HCT116 (cell line): ENCODE data around the gene HOXB9.

Experiments used
- ELF1 ChIP-seq: IDR thresholded peaks from 2 replicates; pipeline ENCODE4 v1.6.1; 2012; ENCODE audit warnings: low read depth, borderline replicate concordance
- EZH2 ChIP-seq: fragments of 200-600 bp; sonication (generic); IDR thresholded peaks from 2 replicates; pipeline ENCODE4 v1.6.1; 2017; ENCODE audit warnings: antibody characterized with exemption, mixed run types
- EZH2phosphoT487 ChIP-seq: fragments of 200-600 bp; IDR thresholded peaks from 2 replicates; pipeline ENCODE4 v1.6.1; 2018; ENCODE audit warnings: antibody characterized with exemption, borderline replicate concordance
- POLR2A ChIP-seq: IDR thresholded peaks from 2 replicates; pipeline ENCODE4 v1.7.0; 2011; ENCODE audit warnings: borderline replicate concordance; ENCODE audit not compliant: insufficient read depth, insufficient read length; ENCODE audit errors: extremely low read depth
- POLR2AphosphoS5 ChIP-seq: IDR thresholded peaks from 2 replicates; pipeline ENCODE4 v1.6.1; 2011; ENCODE audit warnings: mild to moderate bottlenecking, low read depth, low read length, moderate library complexity
- RAD21 ChIP-seq: IDR thresholded peaks from 2 replicates; pipeline ENCODE4 v1.6.1; 2012; ENCODE audit warnings: low read depth, mild to moderate bottlenecking
- SIN3A ChIP-seq: IDR thresholded peaks from 2 replicates; pipeline ENCODE4 v1.6.1; 2012; ENCODE audit warnings: low read depth
- SP1 ChIP-seq: IDR thresholded peaks from 2 replicates; pipeline ENCODE4 v1.6.1; 2012; ENCODE audit warnings: low read depth
- SRF ChIP-seq: IDR thresholded peaks from 2 replicates; pipeline ENCODE4 v1.6.1; 2012; ENCODE audit warnings: low read depth
- YY1 ChIP-seq: IDR thresholded peaks from 2 replicates; pipeline ENCODE4 v1.6.1; 2011; ENCODE audit warnings: low read length, low read depth, moderate library complexity, mild to moderate bottlenecking; ENCODE audit not compliant: insufficient replicate concordance; ENCODE audit errors: extremely low read depth
- ZNF274 ChIP-seq: fragments of 200-500 bp; sonication (Bioruptor generic); IDR thresholded peaks from 2 replicates; pipeline ENCODE4 v1.6.1; 2014; ENCODE audit warnings: mild to moderate bottlenecking, low read depth, low read length, inconsistent platforms
- TF ChIP-seq, protein P1 (sequence below), 3 experiments: fragments of 200-600 bp in 1 of 3; sonication (generic) in 1 of 3; IDR thresholded peaks in 2 of 3; conservative IDR thresholded peaks in 1 of 3; 2 replicates each; pipeline ENCODE4 v1.5.1; 2012 to 2017; ENCODE audit warnings: low read depth in 2 of 3, low read length in 2 of 3, antibody characterized with exemption in 1 of 3, borderline replicate concordance in 1 of 3, control low read depth in 1 of 3, mild to moderate bottlenecking in 1 of 3, mixed read lengths in 1 of 3, mixed run types in 1 of 3, moderate library complexity in 1 of 3; ENCODE audit not compliant: insufficient read depth in 1 of 3
- TF ChIP-seq, protein P2 (sequence below): IDR thresholded peaks from 2 replicates; pipeline ENCODE4 v1.6.1; 2011; ENCODE audit warnings: mild to moderate bottlenecking, low read length, moderate library complexity; ENCODE audit not compliant: insufficient replicate concordance; ENCODE audit errors: extremely low read depth

DNA sequence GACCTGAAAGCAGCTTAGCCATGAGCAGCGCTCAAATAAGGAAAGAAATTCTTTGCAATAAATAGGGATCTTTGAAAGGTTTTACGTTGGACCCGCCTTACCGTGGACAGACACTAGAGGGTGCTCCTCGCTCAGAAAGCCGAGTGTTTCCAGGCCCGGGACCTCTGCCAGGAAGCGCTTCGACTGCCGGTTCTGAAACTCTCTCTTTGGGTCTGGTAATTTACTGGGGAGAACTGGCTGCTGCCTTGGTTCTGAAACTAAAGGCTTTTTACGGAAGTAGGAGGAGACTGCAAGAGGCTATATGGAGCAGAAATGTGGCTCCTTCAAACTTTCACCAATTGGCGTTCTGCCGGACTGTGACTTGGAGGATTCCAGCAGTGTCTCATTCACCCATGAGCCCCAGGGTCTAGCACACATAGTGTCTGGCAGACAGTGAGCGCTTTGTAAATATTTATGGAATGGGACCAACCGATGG lies 45.6 kb upstream of the HOXB9 start:
- TF ChIP-seq RAD21: peak; percentile 94
- no peak for TF ChIP-seq ELF1
- TF ChIP-seq, protein P1, sequence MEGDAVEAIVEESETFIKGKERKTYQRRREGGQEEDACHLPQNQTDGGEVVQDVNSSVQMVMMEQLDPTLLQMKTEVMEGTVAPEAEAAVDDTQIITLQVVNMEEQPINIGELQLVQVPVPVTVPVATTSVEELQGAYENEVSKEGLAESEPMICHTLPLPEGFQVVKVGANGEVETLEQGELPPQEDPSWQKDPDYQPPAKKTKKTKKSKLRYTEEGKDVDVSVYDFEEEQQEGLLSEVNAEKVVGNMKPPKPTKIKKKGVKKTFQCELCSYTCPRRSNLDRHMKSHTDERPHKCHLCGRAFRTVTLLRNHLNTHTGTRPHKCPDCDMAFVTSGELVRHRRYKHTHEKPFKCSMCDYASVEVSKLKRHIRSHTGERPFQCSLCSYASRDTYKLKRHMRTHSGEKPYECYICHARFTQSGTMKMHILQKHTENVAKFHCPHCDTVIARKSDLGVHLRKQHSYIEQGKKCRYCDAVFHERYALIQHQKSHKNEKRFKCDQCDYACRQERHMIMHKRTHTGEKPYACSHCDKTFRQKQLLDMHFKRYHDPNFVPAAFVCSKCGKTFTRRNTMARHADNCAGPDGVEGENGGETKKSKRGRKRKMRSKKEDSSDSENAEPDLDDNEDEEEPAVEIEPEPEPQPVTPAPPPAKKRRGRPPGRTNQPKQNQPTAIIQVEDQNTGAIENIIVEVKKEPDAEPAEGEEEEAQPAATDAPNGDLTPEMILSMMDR (IDR thresholded peaks at IDR 0.05 in 2 of 3, conservative IDR thresholded peaks at IDR 0.05 in 1 of 3; ENCODE audit: borderline replicate concordance in 1 of 3, insufficient read depth in 1 of 3, low read depth in 2 of 3, low read length in 2 of 3): peak; percentile 92 to 99 (median 98)
- TF ChIP-seq POLR2A: no peak
- TF ChIP-seq EZH2phosphoT487: no peak
- no peak for TF ChIP-seq SIN3A
- TF ChIP-seq SRF: no peak
- no peak for TF ChIP-seq SP1
- TF ChIP-seq EZH2: no peak
- TF ChIP-seq, protein P2, sequence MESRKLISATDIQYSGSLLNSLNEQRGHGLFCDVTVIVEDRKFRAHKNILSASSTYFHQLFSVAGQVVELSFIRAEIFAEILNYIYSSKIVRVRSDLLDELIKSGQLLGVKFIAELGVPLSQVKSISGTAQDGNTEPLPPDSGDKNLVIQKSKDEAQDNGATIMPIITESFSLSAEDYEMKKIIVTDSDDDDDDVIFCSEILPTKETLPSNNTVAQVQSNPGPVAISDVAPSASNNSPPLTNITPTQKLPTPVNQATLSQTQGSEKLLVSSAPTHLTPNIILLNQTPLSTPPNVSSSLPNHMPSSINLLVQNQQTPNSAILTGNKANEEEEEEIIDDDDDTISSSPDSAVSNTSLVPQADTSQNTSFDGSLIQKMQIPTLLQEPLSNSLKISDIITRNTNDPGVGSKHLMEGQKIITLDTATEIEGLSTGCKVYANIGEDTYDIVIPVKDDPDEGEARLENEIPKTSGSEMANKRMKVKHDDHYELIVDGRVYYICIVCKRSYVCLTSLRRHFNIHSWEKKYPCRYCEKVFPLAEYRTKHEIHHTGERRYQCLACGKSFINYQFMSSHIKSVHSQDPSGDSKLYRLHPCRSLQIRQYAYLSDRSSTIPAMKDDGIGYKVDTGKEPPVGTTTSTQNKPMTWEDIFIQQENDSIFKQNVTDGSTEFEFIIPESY: no peak
- TF ChIP-seq ZNF274: no peak
- no peak for TF ChIP-seq POLR2AphosphoS5
- no peak for TF ChIP-seq YY1
